Measurements from ENCODE around the gene ROPN1L.

ROPN1L gene

DNA sequence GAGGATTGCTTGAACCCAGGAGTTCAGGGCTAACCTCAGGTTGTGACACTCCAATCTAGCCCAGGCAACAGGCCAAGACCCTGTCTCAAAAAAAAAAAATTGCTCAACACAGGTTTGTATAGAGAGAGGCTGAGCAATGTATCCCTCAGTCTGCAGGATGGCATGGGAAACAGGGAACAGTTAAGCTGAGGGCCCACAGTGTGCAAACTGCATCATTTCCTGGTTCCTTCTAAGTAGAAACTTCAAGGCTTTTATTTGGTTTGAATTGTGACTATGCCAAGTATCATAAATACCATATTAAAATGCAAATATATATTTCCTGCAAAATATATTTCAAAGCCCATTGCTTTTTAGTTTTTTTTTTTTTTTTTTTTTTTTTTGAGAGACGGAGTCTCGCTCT lies 13.7 kb upstream of the ROPN1L start:
- DNase-seq (ENCODE audit: low read depth in 2 of 2), result no peak

DNA sequence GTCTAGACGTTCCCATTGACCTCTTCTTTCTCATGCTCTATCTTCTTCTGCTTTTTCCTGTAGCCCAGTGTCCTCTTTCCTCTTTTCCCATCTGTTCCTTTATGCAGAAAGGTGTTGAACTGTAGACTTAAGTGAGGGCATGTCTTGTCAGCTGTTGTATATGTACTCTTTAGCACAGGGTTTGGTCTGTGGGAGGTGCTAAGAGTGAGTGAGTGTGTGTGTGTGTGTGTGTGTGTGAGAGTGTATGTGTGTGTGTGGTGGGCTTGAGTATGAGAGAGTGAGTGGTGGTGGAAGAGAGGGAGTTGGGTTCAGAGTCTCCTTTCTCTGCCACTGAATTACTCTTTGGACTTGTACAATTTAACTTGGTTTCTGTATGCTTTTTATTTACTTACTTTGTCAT lies 10.3 kb upstream of the ROPN1L start:
- DNase-seq (ENCODE audit: low read depth in 2 of 2), result no peak

DNA sequence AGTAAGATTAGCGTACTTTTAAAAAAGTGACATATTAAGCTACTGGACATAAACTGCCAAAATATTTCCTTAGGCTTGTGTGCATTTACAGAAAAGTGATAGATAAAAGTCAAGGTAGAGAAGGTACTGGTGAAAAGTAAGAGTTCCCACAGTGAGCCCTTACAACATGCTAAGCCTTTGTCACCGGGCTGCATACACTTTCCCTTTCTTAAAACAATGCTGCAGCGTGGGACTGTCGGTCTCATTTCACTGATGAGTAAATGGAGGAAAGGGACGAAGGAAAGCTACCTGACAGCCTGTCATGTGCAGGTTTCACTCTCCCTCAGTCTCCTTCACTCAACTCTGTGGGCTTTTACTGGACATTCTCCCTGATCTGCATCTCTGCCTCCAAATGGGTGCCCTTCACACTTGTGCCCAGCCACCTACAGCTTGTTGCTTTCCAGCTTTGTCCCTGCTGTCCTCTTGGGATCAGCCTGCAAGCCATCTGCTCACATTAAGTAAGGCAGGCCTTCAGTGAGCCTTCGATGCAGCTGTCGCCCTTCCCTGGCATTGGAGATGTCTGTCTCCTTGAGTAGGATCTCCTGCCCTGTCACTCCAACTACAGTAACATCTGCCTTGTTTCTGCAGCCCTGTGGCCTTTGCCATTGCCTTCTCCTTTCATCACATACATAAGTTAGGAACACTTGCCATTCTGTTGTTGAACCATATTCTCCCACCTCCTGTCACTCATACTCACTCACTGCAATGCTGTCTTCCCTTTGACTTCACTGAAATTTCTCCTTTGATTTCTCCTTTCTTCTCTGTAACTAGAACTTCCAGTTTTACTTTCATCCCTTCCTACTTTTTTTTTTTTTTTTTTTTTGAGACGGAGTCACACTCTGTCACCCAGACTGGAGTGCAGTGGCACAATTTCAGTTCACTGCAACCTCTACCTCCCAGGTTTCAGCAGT lies 9.3 kb upstream of the ROPN1L start:
- no peak for DNase-seq (ENCODE audit: low read depth in 2 of 2)

DNA sequence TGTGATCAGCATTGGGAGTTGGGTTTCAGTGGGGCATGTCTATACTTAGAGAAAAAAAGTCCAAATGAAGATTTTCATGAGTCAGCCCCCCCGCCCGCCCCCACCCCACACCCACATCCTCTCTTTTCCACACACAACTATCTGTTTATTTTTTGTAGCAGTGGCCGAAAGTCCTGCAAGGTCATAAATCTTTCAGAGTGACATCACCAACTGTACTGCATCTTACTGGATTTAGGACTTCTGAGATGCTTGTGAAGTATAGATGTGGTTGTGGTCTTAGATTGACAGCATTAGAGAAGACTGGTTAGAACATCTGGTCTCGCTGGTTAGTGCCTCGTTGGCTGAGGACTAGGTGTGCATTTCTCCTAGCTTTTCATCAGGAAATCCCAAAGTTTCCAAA lies 7.3 kb upstream of the ROPN1L start:
- DNase-seq (ENCODE audit: low read depth in 2 of 2), result no peak

DNA sequence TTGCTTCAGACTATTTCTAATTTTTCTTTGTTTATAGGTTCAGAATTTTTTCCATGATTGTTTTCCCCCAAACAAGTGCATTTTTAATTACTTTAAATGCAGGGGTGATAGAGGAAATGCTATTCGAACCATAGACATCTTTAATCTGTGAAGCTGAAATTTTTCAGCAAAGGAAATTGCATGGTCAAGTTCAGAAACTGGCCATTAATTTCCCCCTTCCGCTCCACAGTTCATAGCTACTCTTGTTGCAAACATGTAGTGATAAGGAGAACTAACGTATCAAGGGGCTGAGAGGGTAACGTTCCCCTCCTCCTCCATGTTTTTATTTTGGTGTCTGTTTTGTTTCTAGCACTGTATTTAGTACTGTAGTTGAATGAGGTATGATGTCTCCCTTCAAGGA lies 3.4 kb upstream of the ROPN1L start:
- no peak for DNase-seq (ENCODE audit: low read depth in 2 of 2)

DNA sequence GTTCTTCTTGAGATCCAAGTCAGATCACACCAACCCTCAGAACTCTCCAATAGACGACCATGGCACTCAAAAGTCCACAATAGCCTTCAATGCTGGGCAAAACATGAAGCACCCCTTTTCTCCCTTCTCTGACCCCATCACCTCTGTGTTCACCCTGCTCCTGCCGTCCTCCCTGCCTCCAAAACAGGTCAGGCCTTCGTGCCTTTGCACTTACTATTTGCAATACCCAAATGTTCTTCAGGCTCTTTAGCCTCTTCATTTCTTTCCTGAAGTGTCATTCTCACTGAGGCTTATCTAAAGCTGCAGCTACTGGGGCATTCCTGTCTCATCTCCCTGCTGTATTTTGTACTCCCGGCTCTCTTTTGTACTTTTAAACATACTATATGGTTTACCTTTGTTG lies 2.0 kb upstream of the ROPN1L start:
- DNase-seq (ENCODE audit: low read depth in 2 of 2), result no peak

DNA sequence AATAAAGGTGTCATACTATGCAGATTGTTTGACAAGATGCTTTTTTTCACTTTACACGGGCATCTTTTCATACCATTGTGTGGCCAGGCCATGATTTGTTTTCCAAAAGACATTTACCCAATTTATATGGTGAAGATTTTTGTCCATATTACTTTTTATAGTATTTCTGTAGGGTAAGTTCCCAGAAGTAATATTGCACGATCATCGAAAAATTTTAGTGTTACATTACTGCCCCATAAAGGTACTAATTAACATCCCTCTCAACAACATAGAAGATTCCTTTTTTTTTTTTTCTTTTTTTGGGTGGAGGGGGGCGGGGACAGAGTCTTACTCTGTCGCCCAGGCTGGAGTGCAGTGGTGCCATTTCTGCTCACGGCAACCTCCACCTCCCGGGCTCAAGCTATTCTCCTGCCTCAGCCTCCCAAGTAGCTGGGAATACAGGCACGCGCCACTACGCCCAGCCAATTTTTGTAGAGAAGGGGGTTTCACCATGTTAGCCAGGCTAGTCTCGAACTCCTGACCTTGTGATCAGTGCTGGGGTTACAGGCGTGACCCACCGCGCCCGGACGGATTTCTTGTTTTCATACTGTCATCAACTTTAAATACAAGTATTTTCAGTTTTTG lies 1.2 kb upstream of the ROPN1L start:
- DNase-seq (ENCODE audit: low read depth in 2 of 2), result no peak

DNA sequence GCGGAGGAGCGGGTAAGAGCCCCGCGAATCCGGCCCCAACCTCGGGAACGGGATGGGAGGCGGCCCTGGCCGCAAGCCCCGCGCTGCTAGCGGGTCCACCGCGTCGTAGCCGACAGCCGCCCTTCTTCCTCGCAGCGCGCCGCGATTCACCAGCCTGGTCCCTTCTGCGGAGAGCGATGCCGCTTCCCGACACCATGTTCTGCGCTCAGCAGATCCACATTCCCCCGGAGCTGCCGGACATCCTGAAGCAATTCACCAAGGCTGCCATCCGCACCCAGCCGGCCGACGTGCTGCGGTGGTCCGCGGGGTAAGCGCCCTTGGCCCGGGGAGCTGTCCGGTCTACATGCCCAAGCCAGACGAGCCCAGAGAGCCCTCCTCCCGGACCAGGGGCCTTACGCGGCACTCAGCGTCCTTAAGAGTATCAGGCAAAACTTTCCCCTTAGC lies 335 bp downstream of the ROPN1L start:
- DNase-seq (ENCODE audit: low read depth in 2 of 2), result no peak

DNA sequence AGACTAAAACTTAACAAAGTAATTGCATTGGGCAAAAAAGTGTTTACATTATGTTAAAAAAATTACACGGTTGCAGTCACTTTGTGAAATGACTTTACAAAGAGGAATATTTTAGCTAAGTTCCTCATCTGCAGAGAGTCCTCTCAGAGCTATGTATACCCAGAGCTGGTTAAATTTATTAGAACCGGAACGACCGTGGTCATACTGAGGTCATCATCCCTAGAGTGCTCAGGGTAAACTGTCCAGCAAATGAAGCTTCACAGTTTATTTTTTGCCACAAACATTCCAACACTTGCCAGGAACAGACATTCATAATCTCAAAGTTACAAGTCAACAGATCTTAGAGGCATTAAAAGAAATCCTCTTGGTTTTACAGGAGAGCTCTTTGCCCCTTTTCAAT lies 897 bp downstream of the ROPN1L start:
- no peak for DNase-seq (ENCODE audit: low read depth in 2 of 2)

DNA sequence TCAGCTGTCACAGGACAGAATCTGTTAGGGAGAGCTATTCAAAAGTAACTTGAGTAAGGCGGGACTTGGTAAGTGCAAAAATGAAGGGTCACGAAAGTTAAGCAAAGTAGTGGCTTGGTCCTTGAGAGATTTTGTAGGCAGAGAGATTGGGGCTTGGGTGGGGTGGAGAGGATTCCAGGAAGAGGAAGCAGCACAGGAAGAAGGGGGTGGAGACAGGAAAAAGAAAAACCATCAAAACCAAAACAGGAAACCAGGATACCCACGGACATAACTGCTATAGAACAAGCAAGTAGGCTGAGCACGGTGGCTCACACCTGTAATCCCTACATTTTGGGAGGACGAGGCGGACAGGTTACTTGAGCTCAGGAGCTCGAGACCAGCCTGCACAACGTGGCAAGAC lies 3.7 kb downstream of the ROPN1L start:
- no peak for DNase-seq (ENCODE audit: low read depth in 2 of 2)

DNA sequence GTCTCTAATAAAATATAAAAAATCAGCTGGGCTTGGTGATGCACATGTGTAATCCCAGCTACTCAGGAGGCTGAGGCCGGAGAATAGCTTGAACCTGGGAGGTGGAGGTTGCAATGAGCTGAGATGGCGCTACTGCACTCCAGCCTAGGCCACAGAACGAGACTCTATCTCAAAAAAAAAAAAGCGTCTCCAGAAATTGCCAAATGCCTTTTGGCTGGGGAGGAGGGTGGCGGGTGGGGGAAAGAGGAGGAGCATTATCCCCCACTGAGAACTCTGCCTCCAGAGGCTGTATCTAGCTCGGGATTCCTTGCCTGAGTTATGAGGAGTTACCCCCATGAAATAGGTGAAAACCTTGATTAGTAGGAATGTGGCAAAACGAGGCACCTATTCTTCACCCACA lies 4.8 kb downstream of the ROPN1L start:
- DNase-seq (ENCODE audit: low read depth in 2 of 2), result no peak

DNA sequence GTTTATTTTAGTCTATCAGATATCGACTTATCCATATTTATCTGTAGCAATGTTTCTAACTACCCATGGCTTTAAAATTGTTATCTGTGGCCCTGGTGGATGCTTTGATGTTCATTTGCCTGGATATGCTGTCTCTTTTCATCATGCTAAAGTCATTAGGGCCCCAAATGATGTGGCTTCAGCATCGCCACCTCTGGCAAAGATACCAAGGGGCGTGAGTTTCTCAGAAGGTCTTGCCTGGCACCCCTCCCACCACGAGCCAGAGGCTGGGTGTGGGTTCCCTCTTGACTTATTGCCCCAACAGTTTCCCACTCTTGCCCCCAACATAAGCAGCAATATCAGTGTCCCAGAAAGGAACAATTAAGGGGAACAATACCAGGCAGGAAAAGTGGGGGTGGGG lies 5.4 kb downstream of the ROPN1L start:
- no peak for DNase-seq (ENCODE audit: low read depth in 2 of 2)

DNA sequence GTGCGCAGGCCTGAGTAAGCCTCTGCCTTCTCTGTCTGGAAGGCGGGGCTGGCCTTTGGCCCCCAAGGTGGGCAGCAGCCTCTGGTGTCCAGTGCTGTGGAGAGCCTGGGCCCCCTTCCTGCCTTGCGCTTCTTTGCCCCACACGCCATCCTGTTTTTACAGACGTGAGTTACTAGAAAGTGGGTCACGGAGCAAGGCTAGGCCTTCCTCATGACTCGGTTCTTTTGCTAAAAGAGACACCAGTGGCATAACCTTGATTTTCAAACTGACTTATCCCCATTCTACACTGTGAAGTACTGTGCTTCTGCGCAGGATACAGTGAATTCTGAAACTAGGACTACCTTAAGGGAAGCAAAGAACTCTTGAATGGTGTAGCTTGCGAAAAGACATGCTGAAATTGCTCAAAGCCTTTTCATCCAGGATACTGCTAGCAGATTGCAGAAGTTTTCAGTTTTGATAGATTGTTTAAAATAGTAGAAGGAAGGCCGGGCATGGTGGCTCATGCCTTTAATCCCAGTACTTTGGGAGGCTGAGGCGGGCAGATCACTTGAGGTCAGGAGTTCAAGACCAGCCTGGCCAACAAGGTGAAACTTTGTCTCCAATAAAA lies 7.2 kb downstream of the ROPN1L start:
- no peak for DNase-seq (ENCODE audit: low read depth in 2 of 2)

DNA sequence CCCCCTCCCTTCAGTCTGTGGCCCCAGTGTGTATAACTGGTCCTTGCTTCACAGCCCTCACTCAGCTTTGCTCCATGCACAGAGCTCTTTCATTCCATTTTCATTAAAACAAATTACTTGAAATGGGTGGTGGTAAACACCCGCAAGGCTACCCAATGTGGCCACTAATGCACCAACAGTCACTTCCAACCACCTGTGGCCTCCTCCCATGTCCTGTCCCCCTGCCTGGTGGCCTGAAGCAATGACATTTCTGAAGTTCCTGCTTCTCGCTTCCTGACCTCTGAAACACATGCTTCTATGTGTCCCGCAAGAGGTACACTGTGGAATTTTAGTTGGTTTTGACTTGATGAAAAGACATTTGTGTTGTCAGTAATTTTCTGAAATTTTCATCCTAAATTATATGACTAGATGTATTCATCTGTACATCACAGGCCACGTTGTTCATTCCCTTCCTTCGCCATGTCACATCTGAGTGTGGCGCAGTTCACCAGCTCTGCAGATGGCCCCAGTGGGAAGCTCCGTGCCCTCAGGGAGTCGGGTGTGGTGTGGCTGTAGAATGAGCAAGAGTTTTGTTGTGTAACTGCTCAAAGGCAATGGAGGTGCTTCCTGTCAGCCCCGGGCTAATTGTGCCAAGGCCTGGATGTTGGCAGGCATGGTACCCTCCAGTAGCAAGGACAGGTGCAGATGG lies 9.6 kb downstream of the ROPN1L start:
- DNase-seq (ENCODE audit: low read depth in 2 of 2), result no peak

DNA sequence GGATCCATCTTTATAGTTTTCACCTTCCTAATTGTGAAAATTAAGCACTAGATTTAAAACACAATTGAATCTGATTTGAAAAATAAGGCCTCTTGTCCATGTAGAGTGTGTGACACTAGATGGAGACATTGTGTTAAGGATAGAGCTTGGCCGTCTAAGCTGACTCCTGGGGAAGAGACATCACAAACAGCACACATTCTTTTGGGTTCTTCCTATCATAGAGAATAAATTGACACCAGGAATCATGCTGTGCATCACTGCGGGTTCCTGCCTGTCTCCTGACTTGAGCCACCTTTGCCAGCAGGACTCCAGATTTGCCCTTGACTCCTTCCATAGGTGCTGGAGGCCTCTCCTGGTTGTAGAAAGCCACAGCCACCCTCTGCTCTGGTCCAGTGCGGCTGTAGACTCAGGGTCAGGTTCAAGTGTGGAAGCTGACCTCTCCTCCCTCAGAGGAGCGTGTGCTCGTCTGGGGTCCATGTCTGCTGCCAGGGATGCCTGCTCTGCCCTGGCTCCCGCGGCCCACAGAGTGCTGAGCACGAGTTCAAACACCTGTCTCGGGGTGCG lies 11.2 kb downstream of the ROPN1L start:
- DNase-seq (ENCODE audit: low read depth in 2 of 2), result no peak

DNA sequence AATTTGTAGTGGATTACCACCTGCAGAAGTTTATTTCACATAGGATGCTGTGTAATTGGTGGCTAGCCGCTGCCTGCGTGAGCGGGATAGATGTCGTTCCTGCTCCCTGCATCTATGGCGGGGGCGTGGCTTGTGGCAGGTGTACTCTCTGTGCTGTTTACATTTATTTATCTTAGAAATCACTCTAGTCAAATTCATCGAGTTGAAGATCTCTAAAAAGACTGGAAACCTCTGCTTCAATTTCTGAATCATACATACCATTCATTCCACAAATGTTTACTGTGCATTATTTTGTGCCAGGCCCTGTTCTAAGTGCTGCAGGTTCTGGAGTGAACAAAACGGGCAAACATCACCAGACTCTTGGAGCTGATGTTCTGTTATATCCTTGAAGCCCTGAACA lies 11.9 kb downstream of the ROPN1L start:
- DNase-seq (ENCODE audit: low read depth in 2 of 2), result no peak

DNA sequence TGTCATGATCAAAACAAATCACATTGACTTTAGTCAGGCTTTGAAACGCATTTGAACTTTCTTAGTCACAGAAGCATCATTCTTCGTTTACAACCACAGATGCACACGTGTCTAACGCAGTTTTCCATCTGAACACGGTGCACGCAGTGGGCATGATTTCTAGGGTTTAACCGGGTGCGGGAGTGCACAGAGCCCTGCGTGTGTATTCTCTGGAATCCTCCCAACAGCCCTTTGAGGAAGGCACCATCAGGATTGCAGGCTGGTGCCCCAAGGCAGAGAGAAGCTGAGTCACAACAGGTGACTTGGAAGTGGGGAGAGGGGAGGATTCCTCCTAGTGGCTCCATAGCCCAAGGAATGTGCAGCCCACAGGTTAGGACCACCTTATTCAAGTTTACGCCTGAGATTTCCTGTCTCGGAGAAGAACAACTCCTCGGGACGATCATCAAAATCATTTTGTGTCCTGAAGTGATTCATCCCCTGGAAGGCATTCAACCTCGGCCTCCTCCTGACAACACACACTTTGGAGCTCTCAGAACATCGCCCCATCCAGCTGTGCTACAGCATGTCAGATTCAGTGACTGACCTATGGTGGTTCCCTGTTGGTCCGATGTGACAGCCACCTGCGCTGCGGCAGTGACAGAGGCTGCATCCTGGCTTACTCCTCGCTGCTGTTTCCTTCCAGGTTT lies 13.1 kb downstream of the ROPN1L start:
- DNase-seq (ENCODE audit: low read depth in 2 of 2), result no peak

DNA sequence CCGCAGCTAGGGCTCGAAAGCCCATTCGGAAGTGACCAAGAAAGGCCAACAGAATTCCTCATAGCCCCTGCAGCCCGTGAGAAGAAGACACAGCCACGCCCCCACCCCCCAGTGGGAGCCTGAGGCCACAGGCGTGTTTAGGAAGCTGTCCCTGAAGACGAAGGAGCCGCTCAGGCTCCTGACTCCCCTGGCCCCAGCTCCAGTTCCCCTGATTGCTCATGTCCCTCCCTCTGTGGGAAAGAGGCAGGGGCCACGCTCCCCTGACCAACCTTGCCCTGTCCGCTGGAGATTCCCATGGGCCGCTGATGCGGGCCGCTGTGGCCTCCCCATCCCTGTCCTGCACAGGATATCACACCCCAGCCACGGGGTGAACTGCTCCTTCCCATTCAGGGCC lies 13.6 kb downstream of the ROPN1L start:
- no peak for DNase-seq (ENCODE audit: low read depth in 2 of 2)

DNA sequence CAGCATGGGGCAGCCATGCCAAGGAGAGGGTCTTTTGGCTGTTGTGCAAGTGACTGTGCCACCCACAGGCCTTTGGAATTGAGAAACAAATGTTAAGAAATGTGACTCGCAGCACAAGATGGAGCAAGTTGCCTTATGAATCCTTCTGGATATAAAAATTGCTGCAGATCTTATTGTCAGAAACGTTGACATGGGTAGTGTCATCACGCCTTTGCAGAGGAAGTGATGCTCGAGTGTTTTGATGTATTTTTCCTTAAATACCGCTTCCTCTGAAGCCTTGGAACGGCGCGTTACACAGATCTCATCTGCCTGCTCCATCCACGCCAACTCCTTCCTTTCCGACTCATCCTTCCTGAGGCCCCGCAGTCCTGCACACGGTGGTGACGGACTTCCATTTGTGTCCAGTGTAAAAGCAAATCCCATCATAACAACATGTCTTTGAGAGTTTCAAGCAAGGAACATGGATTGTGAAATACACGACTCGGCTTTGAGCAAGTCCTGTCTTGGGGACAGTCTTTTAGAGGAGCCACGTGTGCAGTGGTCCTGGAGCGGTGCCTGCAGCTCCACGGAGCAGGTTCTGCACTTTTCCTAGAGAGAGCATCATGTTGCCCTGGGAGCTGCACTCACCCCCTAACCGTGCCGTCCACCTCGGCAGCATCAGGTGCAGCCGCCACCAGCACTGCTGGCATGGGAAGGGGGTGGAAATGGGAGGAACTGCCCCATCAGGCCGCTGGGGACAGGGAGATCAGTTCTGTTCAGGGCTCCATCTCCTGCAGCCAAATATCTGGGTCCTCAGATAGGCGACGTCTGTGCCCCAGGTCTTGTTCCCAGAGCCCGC lies 15.1 kb downstream of the ROPN1L start:
- no peak for DNase-seq (ENCODE audit: low read depth in 2 of 2)

Measured in activated CD4-positive, alpha-beta T cell treated with anti-CD3 and anti-CD28 coated beads for 24 hours (primary cell).